Measurements from ENCODE around the gene GAB3. TPM values are rescaled to one million over a fixed set of nuclear protein-coding genes. Genes with fewer than 3 reads are reported as not detected.

The GAB3 gene
- total and polyA plus RNA-seq, 9 of the 15 experiments (the other 6 are each of a cell fraction or from before 2014, with no cell fraction given): 16.1 to 31.4 (median 20.2) TPM

DNA sequence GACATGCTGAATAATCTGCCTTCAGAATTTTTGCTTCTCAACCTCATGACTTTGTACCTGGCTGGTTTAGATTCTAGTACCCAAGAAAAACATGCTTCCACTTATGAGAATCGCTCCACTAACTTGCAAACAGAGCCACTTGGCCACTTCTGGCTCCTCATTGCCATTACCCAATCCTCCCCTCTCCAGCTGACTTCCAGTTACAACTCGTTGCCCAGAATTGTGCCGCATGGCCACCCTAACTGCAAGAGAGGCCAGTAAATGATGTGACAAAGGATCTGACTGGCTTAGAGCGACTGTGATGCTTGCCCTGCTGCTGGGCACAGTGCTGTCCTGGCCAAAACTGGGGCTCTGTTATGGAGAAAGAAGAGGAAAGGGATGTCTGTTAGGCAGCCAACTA lies 7.8 kb upstream of the GAB3 start (continued):
- TF ChIP-seq, protein P1, sequence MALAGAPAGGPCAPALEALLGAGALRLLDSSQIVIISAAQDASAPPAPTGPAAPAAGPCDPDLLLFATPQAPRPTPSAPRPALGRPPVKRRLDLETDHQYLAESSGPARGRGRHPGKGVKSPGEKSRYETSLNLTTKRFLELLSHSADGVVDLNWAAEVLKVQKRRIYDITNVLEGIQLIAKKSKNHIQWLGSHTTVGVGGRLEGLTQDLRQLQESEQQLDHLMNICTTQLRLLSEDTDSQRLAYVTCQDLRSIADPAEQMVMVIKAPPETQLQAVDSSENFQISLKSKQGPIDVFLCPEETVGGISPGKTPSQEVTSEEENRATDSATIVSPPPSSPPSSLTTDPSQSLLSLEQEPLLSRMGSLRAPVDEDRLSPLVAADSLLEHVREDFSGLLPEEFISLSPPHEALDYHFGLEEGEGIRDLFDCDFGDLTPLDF (CRISPR knock-in tag; IDR thresholded peaks at IDR 0.05): no peak
- TF ChIP-seq PRMT5 (CRISPR knock-in tag; IDR thresholded peaks at IDR 0.05) (no peak), KHSRP (IDR thresholded peaks at IDR 0.05) (no peak), NFE2 (IDR thresholded peaks at IDR 0.05; ENCODE audit: low read depth) (no peak)
- TF ChIP-seq, protein P2, sequence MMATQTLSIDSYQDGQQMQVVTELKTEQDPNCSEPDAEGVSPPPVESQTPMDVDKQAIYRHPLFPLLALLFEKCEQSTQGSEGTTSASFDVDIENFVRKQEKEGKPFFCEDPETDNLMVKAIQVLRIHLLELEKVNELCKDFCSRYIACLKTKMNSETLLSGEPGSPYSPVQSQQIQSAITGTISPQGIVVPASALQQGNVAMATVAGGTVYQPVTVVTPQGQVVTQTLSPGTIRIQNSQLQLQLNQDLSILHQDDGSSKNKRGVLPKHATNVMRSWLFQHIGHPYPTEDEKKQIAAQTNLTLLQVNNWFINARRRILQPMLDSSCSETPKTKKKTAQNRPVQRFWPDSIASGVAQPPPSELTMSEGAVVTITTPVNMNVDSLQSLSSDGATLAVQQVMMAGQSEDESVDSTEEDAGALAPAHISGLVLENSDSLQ (IDR thresholded peaks at IDR 0.05): no peak

DNA sequence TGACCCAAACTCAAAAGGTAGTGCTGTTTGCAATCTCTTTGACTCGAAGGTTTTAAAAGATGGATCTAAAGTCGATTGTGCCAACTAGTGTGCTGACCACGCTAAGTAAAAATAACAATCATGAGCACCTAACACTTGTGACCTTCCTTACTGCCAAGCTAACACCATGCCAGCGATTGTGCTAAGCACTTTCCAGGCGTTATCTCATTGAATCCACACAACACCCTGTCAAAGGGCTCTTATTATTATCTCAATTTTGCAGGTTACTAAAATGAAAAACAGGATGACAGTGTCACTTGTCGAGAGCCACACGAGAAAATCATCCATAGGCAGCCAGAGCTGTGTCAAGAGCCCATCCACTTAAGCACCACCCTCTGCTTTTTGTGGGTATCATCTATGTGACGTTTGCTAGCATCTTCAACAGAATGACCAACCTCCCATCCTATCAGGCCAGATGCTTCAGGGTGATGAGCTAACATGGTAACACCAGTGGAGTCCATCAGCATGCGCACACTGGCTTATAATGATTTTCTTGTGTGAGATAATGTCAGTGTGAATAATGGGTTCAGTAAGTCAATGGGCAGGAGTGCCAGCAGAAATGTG lies 893 bp upstream of the GAB3 start:
- Histone ChIP-seq H3K9ac (ENCODE audit: insufficient read depth in 1 of 2, low read depth in 2 of 2, low read length in 2 of 2) (peak overlapping the region in 1 of 2 experiments; percentile 75; a peak in 2 of 4 replicates), H3K79me2 (ENCODE audit: control insufficient read depth, insufficient read depth, low read length) (peaks cover 37% of the 10 kb centered on the region), H3K27me3 (ENCODE audit: control insufficient read depth in 2 of 2, insufficient read depth in 2 of 2, low read length in 2 of 2) (no peaks in the 10 kb centered on the region), H3K4me3 (peak overlapping the region; percentile 69), H3K27ac (ENCODE audit: extremely low read depth, low read depth, low read length) (peak overlapping the region; percentile 91), H3K4me2 (ENCODE audit: insufficient read depth, low read length) (peak overlapping the region; percentile 94), H3K36me3 (ENCODE audit: control insufficient read depth, insufficient read depth, low read length) (no peaks in the 10 kb centered on the region), H3K4me1 (replicated peaks in 1 of 2; ENCODE audit: control insufficient read depth in 2 of 2, insufficient read depth in 2 of 2, low read length in 2 of 2) (peaks cover 20 to 29% of the 10 kb centered on the region in 2 experiments; a peak in 3 of 5 replicates), H3K9me3 (replicated peaks; ENCODE audit: control insufficient read depth, insufficient read depth, low read depth, low read length) (no peaks in the 10 kb centered on the region), H3K9me1 (ENCODE audit: control insufficient read depth, insufficient read depth, low read length) (no peaks in the 10 kb centered on the region), H4K20me1 (replicated peaks; ENCODE audit: control insufficient read depth, insufficient read depth, low read length) (no peaks in the 10 kb centered on the region), H2AFZ (ENCODE audit: low read depth, low read length) (peak overlapping the region; percentile 80)
- DNase-seq (ENCODE audit: extremely low read depth in 1 of 4, low spot score in 3 of 4): peak; percentile 48 to 85 (median 56)
- peak; percentile 57 for ATAC-seq
- intact Hi-C loops (cut with micrococcal nuclease): no loop called here
- peak; percentile 96 for FAIRE-seq
- POLR2A ChIA-PET: interaction anchor here (0.9 to 1.8 kb wide), 6 partner anchors 10 to 34 kb away, joined by 3 to 13 read pairs (median 4); partner anchors contain the start of gene DKC1
- 2% methylated on average over 9 of the region's 9 CpGs for WGBS (ENCODE audit: insufficient coverage, low coverage, missing lambda C conversion rate)
- CTCF ChIA-PET (ENCODE audit: low intra/inter-chr PET ratio): no interaction called here
- in situ Hi-C loops (cut with MboI): no loop called here
- no TSS peak for BruUV-seq (replicated peaks)
- TF ChIP-seq NCOR1 (IDR thresholded peaks at IDR 0.05) (peak; percentile 80), RBFOX2 (IDR thresholded peaks at IDR 0.05; ENCODE audit: low read depth, low read length) (no peak), PML (IDR thresholded peaks at IDR 0.05; ENCODE audit: low read length) (peak; percentile 66), SAFB (IDR thresholded peaks at IDR 0.05; ENCODE audit: borderline replicate concordance, low read depth, low read length) (no peak), SMARCA4 (IDR thresholded peaks at IDR 0.05) (peak; percentile 76), ILF3 (IDR thresholded peaks at IDR 0.05; ENCODE audit: borderline replicate concordance) (no peak), ZNF740 (CRISPR knock-in tag; IDR thresholded peaks at IDR 0.05) (no peak), ZNF740 (tag; IDR thresholded peaks at IDR 0.05) (no peak), ARID1B (IDR thresholded peaks at IDR 0.05) (peak; percentile 91), SMARCE1 (IDR thresholded peaks at IDR 0.05) (0 out of 2 replicates have a peak, but pooled peaks have one; percentile 63), TCF3 (CRISPR knock-in tag; IDR thresholded peaks at IDR 0.05) (peak; percentile 87), LCOR (CRISPR knock-in tag; IDR thresholded peaks at IDR 0.05) (peak; percentile 62; the same call in 1 of the 2 replicates), CTCF (IDR thresholded peaks at IDR 0.05 in 2 of 3, conservative IDR thresholded peaks at IDR 0.05 in 1 of 3; ENCODE audit: insufficient read depth in 2 of 3, low read depth in 1 of 3, low read length in 3 of 3) (no peak)

Data from K562 (cell line).